Kidney epithelial cell (primary cell): ENCODE data around the gene SMAD7. TPM values are rescaled to one million over a fixed set of nuclear protein-coding genes. Genes with fewer than 3 reads are reported as not detected.

Experiments
- DNase-seq: peaks from one replicate; pipeline ENCODE4 v3.0.0-alpha.2; 2010; ENCODE audit warnings: low read depth
- H3K27me3 ChIP-seq: 2 replicates; pipeline ENCODE4 v1.6.0; 2011; ENCODE audit warnings: low read length; ENCODE audit not compliant: control insufficient read depth, insufficient read depth
- H3K36me3 ChIP-seq: 2 replicates; pipeline ENCODE4 v1.5.1; 2011; ENCODE audit warnings: low read length; ENCODE audit not compliant: control insufficient read depth, insufficient read depth
- H3K4me3 ChIP-seq: 2 replicates; pipeline ENCODE4 v1.5.1; 2011; ENCODE audit warnings: low read depth, mild to moderate bottlenecking, control low read depth, low read length
- total RNA-seq: library from RNA; depleted of rRNA; stranded (reverse); fragments of >200 nt; gene quantifications from 2 replicates; pipeline ENCODE4 v1.2.3, GENCODE V29; 2015
- TF ChIP-seq, protein P1 (sequence below): IDR thresholded peaks from 2 replicates; pipeline ENCODE4 v1.5.1; 2011; ENCODE audit warnings: mild to moderate bottlenecking, moderate library complexity, low read length, control low read depth, inconsistent platforms; ENCODE audit not compliant: insufficient read depth, poor library complexity, severe bottlenecking

SMAD7 gene
- total RNA-seq, 1 donor from 2014 or later = 54.3 TPM

GRCh38 chr18:48988508-48989303, 37.9 kb upstream of the SMAD7 start:
- TF ChIP-seq, protein P1, sequence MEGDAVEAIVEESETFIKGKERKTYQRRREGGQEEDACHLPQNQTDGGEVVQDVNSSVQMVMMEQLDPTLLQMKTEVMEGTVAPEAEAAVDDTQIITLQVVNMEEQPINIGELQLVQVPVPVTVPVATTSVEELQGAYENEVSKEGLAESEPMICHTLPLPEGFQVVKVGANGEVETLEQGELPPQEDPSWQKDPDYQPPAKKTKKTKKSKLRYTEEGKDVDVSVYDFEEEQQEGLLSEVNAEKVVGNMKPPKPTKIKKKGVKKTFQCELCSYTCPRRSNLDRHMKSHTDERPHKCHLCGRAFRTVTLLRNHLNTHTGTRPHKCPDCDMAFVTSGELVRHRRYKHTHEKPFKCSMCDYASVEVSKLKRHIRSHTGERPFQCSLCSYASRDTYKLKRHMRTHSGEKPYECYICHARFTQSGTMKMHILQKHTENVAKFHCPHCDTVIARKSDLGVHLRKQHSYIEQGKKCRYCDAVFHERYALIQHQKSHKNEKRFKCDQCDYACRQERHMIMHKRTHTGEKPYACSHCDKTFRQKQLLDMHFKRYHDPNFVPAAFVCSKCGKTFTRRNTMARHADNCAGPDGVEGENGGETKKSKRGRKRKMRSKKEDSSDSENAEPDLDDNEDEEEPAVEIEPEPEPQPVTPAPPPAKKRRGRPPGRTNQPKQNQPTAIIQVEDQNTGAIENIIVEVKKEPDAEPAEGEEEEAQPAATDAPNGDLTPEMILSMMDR = no peak
- DNase-seq = no peak
- H3K36me3 ChIP-seq = no peaks in the 10 kb centered on the region
- no peak overlapping the region for H3K4me3 ChIP-seq
- H3K27me3 ChIP-seq = no peaks in the 10 kb centered on the region

GRCh38 chr18:48987821-48988220, 37.1 kb upstream of the SMAD7 start:
- H3K36me3 ChIP-seq = no peaks in the 10 kb centered on the region
- no peaks in the 10 kb centered on the region for H3K27me3 ChIP-seq
- no peak for DNase-seq
- H3K4me3 ChIP-seq = no peak overlapping the region
- TF ChIP-seq, protein P1 = no peak

GRCh38 chr18:48986851-48987761, 36.3 kb upstream of the SMAD7 start:
- TF ChIP-seq, protein P1 = no peak
- Histone ChIP-seq H3K27me3 (no peaks in the 10 kb centered on the region), H3K4me3 (no peak overlapping the region), H3K36me3 (no peaks in the 10 kb centered on the region)
- DNase-seq = no peak

DNA sequence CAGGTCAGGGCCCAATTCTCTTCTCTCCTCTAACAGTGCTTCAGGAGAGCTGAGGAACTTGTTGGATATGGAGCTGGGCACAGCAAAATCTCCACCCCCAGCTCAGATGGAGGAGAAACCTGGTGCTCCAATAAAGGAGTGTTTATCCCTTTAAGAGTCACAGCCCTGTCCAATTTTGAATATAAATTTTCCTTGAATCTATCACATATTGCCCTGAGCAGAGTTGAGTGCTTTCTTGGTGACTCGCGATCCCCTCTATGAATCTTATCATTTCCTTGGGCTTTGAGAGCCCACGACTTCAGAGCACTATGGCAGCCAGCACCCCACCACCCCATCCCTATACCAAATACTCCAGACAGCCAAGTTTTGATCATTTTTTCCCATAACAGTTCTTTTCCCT, 34.4 kb upstream of the SMAD7 start:
- TF ChIP-seq, protein P1 = no peak
- Histone ChIP-seq H3K36me3 (no peaks in the 10 kb centered on the region), H3K27me3 (no peaks in the 10 kb centered on the region), H3K4me3 (no peak overlapping the region)
- DNase-seq = no peak

DNA sequence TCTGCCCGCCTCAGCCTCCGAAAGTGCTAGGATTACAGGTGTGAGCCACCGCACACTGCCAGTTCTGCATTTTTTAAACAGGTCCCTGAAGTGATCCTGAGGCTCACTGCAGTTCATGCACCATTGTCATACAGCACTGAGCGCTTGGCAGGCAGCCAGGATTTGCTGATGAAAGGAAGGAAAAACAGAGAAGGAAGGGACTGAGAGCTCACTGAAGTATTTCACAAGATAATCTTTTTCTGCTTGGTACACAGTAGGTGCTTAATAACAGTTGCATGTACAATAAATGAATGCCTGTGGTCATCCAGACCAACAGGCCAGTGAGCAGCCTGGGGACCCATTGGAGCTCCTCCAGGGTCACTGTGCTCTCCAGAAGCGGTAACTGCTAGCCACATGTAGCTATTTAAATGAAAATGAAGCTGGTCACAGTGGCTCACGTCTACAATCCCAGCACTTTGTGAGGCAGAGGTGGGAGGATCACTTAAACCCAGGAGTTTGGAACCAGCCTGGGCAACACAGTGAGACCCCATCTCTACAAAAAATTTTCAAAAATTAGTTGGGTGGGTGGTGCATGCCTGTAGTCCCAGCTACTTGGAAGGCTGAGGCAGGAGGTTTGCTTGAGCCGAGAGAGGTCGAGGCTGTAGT, 33.1 kb upstream of the SMAD7 start:
- DNase-seq = no peak
- TF ChIP-seq, protein P1 = no peak
- no peak overlapping the region for H3K4me3 ChIP-seq

More for the DNA sequence above, 33.1 kb upstream of the SMAD7 start:
- Histone ChIP-seq H3K27me3 (no peaks in the 10 kb centered on the region), H3K36me3 (no peaks in the 10 kb centered on the region)
